HG03342 (cell line): Measurements from ENCODE around the gene SH3BP5.

Source experiments
- ATAC-seq: cut with Tn5 transposase; IDR thresholded peaks from one replicate; pipeline ENCODE4 v1.9.1; 2021; ENCODE audit warnings: mild to moderate bottlenecking, moderate library complexity; ENCODE audit not compliant: unreplicated experiment

The SH3BP5 gene

DNA sequence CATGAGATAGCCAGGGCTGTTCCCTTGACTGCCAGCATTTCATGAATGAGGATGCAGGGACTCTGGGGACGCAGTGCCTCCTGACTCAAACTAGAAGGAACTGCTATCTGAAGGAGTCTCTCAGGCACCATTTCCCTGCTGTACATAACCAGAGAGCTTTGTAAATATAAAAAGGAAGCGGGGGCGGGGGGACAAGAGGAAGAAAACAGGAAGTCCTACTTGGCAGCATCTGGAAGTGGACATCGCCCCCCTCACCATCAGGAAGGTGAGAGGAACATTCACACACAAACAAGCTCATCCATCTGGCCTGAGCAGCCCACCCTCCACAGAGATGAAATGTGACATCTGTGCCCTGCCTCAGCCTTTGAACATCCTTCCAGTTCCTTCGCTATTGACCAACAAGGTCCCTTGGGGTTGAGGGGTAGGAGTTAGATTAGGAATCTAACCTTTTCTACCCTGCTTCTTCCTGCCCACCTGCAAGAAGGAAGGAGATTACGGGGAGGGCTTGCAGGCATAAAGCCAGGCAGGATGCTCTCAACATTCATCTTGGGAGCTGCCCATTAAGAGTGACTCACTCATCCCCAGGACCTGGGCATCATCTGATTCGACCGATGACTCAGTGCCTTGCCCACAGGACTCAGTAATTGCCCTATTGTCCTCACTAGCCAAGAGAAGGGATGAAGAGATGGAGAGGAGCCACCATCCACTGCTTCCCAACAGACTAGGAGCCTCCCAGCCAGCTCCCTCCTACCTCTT lies 31.9 kb downstream of the SH3BP5 start:
- ATAC-seq = no peak

DNA sequence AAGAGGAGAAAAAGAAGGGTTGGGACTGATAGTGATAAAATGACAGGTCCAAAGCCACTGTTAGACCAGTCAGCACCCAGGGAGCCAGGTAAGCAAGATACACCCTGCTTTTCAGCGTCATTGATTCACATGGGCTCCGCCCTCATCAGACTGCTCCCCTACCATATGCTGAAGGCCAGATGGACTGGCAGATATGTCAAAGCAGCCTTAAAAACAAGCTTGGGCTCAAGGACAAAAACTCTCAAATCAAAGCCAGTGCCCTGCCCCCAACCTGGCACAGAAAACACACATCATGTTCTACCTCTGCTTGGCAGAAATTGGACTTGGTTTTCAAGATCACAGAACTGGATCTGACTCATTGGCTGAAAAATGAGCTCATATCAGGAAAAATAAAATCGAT lies 33.4 kb downstream of the SH3BP5 start:
- ATAC-seq = no peak

DNA sequence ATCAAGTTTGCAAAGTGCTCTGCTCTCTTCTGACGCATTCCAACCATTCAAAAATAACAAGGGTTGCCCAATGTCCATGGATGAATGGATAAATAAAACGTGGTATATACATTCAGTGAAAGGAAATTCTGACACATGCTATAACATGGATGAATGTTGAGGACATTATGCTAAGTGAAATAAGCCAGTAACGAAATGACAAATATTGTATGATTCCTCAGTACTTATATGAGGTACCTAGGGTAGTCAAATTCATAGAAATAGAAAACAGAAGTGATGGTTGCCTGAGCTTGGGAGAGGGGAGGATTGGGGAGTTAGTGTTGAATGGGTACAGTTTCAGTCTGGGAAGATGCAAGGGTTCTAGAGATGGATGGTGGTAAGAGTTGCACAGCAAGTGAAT lies 33.9 kb downstream of the SH3BP5 start:
- ATAC-seq = no peak

DNA sequence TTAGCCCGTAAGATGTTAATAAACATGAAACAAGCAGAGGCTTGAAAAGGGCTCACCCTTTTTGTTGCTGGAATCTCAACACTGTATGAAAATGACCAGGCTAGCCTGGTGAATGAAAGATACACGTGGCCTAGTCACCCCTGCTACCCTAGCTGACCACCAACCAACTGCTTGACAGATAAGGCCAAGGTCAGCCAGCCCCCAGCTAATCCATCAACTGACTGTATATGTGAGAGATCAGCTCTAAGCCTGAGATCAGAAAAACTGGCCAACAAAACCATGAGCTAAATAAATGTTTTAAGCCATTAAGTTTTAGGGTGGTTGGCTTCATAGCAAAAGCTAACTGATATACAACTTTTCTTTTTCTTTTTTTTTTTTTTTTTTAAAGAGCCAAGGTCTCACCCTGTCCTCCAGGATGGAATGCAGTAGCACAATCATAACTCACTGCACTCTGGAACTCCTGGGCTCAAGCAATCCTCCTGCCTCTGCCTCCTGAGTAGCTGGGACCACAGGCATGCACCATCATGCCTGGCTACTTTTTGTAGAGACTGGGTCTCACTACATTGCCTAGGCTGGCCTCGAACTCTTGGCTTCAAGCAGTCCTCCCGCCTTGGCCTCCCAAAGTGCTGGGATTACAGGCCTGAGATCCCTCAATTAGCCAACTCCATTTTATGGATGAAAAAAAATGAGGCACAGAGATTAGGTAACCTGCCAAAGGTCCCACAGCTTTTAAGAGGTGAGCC lies 34.6 kb downstream of the SH3BP5 start:
- no peak for ATAC-seq

DNA sequence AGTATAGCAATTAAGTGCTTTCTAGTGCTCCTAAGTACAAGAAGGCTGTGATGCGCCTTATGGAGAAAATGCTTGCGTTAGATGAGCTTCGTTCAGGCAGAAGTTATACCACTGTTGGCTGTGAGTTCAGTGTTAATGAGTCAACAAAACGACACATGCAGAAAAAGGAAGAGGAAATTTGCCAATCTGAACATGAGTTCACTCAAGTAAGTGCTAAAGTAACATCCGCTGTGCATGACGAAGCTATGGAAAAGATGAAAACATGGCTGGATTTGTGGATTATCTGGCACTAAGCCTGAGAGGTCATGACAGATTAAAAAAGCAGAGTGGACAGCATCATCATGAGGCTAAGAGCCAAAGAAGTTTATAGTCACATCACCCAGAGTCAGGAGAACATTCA lies 36.9 kb downstream of the SH3BP5 start:
- ATAC-seq = no peak

DNA sequence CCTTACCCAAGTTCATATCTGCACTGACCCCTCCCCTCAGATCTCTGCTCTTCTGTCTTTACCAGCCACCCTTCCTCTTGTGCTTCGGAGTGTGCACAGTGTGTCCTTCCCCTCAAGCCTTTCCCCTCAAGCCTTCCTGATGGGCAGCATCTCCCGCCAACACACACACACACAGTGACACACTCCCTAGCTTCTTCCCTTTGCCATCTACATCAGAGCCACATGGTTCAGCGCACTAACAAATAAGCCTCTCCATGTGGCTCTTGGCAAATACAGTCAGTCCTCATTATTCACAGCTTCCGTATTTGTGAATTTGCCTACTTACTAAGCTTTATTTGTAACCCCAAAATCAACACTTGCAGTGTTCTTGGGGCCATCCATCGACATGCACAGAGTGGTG lies 37.5 kb downstream of the SH3BP5 start:
- no peak for ATAC-seq

DNA sequence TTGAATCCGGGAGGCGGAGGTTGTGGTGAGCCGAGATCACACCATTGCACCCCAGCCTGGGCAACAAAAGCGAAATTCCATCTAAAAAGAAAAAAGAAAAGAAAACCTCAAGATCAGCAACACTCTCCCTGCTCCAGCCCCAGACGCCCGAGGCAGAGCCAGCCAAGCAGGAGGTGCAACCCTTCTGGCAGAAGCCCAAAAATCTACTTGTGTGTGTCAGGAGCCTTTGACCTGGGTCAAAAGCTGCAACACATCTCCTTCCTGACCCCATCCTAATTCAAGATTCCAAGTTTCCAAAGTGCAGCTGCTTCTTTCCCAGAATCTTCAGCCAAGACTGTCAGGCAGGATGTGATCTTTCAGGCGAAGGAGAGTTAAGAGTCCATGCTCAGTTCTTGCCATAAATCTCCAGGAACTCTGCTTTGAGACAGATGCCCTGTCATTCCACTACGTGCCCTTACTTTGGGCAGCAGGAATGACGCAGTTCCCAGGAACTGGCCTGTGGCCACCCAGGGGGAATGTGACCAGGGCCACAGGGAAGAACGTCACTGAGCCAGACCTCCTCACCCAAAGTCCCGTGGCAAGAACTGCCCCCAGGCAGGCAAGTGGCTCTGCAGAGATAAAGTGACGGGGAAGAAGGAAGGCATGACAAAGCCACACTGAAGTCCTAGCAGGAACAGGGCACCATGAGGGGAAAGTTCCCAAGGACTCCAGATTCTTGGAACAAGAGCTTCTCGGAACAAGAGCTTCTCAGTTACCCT lies 39.4 kb downstream of the SH3BP5 start:
- no peak for ATAC-seq

DNA sequence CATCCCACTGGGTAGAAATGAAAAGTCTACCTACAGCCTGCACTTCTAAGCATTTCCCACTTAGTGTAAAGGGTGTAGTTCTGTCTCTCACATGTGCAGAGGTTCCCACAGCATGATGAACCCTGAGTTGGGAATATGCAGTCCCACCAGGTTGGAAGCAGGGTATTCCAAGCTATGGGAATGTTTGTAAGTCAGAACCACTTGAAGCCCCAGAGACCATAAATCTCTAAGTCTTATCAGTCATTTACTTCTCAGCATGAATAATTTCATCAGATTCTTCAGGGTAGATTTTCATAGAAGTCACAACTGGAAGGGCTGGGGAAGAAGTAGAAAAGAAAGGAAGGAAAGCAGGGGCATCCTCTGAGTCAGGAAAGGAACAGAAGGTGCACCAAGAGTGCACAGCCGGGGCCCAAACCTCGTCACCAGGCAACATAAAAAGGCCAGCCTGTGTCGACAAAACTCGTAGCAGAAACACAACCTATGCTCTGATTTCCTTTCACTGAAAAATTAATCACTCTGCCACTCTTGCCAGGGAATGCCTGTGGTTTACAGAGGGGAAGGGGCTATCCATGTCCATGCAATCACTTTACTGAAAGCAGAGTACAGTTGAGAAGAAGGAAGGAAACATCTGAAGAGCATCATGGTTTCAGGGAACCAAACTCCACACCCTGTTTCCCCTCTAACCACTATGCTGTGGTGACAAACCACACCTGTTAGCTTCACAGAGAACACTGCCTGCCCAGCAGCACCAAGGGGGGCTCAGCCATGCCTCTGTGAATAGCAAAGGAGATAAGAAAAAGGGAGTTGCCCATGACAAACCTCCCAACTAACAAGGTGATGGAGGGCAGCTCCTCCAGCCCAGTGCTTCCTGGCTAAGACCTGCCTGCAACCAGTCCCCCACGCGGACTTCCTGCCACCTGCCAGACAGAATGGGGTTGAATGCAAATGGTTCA lies 40.5 kb downstream of the SH3BP5 start:
- ATAC-seq = peak; percentile 86

DNA sequence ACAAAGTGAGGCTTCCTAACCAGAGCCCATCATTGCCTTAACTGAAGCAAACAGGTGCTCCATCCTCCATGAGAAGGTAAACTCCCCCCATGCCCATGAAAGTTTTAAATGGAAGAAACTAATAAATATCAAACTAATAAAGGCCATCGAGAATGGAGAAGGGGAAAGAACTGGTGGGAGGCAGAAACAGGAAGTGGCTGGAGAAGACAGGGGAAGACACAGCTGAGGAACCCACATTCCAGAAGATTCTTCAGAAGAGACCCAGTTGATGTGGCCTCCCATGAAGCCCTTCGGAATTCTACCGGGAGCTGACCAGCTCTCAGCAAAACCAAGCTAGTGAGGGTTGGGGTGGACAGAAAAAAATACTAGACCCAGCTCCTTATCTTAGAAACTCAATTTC lies 41.6 kb downstream of the SH3BP5 start:
- ATAC-seq = no peak

DNA sequence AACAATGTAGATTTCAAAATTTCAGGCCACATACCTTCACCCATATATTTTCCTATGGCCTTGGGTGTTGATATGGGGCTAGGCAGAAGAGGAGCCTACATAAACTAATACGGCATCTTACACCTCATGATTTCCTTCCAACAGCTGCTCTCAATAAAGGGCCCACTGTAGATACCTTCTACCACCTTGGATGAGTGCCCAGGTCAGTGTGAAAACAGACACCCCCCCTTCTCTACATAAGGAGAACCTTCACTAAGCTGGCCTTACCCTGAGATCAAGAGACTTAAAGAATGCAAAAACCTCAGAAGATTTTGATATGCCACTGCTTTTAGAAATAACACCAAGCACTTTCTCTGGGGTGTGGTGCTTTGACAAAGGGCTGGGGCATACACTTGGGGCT lies 42.7 kb downstream of the SH3BP5 start:
- ATAC-seq = no peak

DNA sequence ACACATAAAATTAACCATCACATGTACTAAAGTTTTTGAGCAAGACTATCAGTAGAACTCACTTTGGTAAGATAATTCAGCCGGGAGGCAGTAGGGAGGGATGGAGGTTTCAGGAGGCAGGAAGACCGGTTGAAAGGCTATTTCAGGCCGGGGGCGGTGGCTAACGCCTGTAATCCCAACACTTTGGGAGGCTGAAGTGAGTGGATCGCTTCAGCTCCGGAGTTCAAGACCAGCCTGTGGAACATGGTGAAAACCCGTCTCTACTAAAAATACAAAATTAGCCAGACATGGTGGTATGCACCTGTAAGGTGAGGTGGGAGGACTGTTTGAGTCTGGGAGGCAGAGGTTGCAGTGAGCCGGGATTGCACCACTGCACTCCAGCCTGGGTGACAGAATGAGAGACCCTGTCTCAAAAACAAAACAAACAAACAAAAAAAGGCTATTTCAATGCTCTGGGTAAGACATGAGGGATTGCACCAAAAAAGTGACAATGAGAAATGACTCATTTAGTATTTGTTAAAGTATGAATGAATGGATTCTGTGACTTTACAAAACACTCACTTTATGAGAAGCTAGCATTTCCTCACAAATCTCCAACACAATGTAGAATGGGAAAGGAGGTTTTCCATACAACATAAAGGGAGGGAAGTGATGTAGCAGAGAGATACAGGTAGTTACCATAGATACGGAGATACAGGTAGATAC lies 43.9 kb downstream of the SH3BP5 start:
- no peak for ATAC-seq

DNA sequence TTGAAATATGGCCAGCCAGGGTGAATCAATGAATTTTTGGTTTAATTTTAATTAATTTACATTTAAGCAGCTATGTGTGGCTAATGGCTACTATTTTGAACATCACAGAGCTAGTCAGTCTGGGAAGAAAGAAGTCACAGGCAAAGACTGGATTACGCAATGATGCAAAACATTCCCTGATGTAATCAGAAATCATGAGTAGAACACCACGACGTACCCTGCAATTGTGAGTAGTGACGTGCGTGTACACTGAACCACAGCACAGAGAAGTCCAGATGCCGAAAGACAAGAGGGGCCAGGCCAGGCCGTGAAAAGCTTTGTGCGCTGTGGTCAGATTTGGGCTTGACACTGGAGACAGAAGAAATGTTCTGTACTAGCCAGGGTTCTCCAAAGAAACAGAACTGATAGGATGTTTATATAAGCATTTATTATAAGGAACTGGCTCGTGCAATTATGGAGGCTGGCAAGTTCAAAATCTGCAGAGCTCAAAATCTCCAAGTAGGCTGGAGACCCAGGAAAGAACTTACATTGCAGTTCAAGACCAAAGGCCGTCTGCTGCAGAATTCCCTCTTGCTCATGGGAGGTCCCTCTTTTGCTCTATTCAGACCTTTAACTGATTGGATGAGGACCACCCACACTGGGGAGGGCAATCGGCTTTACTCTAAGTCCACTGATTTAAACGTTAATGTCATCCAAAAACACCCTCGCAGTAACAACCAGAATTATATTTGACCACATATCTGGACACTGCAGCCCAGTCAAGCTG lies 44.6 kb downstream of the SH3BP5 start:
- no peak for ATAC-seq

DNA sequence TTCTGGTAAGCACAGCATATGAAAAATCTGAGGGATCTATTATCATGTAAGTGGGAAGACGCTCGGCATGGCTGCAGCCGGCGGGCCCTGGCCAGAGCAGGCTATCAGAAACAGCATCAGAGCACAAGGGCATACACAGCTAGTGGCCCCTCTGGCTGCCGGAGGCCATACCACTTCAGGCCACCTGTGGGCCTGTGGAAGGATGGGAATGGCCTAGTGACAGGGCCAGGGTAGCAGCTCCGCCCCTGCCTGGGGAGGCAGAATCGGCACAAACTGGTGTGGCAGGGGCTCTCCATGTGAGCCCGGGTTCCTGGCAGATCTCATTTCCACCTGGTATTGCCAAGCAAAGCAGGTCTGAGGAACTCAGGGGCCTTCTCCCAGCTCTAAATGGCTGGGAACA lies 46.4 kb downstream of the SH3BP5 start:
- no peak for ATAC-seq

DNA sequence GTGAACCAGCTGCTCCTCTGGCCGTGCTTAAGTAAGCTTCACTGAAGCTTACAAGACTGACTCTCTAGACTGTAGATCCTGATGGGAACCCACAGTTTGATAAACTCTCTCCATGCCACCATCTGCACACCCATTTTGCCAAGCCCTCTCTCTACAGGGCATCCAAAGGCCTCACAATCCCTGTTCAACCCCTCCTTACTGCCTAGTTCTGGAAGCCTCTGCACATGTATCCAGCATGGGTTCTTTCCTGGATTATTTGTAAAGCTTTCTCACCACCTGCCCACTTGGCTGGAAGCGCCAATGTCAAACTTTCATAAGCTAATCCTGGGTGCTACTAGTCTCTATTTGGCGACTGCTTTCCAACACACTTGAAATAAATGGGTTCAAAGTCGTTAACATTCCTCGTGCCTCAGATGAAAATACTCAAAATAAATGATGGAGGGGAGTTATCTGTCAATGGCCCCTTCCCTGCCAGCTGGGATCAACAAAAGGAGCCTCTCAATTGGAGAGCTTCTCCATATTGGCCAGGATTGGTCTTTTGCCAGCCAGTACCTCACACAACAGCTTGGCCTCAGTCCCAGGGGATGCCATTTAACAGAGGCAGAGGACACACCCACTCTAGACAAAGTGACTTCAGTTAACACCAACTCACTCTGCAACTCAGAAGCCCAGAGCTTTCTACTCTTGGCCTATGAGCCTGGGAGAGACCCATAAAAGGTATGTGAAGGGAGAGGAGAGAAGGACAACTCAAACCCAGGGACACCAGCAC lies 48.1 kb downstream of the SH3BP5 start:
- ATAC-seq = no peak

DNA sequence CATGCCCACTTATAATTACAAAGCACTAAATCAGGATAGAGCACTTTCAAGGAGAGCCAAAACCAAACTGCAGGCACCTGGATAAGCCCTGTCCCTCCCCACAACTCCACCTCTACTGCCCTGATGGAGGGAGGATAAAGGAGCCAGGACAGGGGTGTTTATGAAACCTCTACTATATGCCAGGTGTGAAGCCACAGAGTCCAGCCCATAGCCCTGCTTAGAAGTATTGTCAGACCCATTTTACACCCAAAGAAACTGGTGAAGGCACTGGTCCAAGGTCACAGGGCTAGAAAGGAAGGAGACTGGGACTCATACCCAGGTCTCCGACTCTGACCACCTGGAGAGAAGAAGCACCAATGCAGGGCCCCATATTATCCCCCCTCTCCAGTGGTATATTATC lies 48.7 kb downstream of the SH3BP5 start:
- no peak for ATAC-seq

DNA sequence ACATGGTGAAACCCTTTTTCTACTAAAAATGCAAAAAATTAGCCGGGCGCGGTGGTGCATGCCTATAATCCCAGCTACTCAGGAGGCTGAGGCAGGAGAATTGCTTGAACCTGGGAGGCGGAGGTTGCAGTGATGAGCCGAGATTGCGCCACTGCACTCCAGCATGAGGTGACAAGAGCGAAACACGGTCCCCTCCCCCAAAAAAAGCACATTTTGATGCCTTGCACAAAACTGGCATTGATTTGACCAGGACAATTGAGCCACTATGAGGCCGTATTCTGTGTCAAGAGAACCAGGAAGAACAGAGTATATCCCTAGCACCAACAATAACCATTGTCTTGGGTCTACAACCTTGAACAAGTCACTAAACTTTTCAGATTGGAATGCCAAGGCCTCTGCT lies 50.6 kb downstream of the SH3BP5 start:
- ATAC-seq = no peak

DNA sequence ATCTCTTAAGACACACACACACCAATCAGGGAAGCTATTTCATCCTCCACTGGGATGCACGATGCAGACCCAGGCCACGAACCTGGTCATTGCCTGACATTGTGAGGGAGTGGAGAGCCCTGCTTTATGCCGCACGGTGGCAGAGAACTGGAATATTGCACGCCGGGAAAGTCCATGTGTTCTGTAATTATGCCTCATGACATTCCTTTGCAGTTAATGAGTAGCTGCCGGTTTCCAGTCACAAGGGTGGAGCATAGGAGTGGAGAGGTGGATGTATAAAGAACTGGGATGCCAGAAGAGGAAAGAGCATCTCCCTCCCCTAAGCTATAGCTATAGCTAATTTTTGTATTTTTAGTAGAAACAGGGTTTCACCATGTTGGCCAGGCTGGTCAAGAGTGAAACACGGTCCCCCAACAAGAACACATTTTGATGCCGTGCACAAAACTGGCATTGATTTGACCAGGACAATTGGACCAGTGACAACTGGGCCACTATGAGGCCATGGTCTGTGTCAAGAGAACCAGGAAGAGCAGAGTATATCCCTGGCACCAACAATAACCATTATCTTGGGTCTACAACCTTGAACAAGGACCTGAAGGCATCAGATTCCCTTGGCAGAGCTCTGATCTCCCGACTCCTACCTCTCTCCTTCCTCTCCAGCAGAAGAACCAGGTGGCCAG lies 51.4 kb downstream of the SH3BP5 start:
- ATAC-seq = no peak
